NCI-H1105 (cell line): ENCODE data around the gene HABP2.

ENCODE experiments used
- DNase-seq: peaks from one replicate; lab custom pipeline; 2025; lab: John Stamatoyannopoulos, UW

Gene HABP2

DNA sequence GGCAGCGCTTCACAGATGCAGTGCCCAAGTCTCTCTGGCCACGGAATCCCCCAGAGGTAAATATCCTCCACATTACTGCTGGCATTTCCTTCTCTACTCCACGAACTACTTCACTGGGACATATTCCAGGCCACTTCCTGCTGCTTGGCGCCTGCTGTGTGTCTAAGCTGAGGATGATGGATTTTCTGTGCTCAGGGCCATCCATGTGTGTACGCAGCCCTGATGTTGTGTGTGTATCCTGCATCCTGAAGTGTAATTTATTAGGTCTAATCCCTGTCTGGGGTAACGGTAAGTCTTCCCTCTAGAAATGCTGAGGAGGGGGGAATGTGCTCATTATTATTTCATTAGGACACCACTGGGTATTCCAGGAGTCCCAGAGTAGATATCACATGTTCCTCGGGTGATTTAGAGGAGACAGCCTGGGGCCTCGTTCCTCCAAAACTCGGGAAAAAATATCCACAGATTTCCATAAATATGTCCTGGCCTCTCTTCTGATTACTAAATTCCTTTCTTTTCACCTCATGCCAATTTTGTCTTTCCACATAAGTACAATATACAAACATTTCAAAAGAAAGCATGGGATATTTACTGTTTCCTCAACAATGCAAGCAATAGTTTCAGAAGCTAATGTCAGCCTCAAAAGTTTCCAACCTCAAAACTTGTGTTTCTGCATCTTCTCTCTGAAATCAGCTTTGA lies 25.5 kb upstream of the HABP2 start:
- DNase-seq, result no peak

GRCh38 chr10:113528876-113529275 lies 24.0 kb upstream of the HABP2 start:
- DNase-seq, result no peak

DNA sequence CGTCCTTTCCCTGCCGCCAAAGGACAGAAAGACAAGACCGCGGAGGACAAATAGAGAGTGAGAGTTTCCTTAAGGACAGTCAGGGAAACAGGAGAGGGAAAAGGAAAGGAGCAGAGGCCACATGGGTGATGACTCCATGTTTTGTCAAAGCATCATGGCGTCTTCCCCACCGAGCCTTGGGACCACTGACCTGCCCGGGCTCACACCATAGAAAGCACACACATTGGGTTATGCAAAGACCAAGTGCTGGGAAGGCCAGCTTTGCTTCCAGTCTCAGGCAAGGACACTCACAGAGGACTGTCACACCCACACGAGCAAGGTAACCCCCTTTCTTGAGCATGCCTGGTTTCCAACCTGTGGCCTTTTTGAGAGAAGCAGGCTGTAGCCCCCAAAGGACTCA lies 23.3 kb upstream of the HABP2 start:
- DNase-seq, result no peak

DNA sequence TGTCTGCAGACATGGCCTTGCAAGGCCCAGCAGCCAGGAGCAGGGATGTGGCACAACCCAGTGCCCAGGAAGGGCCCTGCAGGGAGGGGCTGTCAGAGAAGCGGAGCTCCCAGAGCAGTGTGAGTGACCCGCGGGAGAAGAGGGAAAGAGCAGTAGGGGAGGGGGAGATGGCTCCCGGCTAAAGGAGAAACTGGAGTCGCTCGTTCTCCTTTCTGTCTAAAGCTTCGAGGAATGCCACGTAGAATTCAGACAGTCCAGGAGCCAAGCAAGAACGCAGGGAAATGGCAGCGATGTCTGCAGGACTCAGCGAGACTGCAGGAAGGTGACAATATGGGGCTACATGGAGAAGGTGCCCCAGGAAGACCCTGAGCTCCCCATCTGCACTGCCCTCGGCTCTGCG lies 22.4 kb upstream of the HABP2 start:
- DNase-seq, result no peak

GRCh38 chr10:113532724-113533123 lies 20.1 kb upstream of the HABP2 start:
- DNase-seq, result no peak

- DNase-seq, result no peak
These were observed 19.1 kb upstream of the HABP2 start for GRCh38 chr10:113533801-113534200.

DNA sequence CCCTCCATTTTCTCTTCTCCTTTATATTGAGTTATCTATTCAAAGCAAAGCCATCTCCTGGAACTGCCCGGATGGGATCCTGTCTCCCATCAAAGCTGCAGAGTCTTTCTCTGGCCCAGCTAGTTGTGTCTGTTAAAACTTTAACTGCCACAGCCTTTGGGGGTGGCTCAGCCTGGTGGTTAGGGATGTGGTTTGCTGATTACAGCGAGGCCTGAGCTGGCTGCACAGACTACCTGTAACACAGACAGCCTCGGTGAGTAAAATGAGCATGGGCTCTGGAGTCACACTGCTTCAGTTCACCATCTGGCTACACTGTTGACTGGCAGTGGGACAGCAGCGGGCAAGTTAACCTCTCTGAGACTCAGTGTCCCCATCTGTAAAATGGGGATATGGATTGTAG lies 18.4 kb upstream of the HABP2 start:
- no peak for DNase-seq

DNA sequence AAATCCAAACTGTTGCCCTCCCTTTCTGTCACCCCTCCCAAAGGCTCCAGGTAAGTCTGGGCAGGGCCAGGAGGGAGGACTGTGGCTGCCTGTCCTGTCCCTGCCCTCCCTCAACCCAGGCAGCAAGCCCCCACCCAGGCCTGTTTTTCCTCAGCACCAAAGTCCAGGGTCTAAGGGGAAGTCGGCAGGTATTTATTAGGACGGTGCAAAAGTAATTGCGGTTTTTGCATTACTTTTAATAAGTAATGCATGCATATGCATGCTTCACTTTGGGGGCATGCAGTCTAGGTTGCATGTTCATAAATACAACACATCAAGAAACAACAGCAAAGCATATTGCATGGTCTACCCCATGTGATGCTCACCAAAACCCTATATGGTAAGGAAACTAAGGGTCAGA lies 15.2 kb upstream of the HABP2 start:
- DNase-seq, result no peak

DNA sequence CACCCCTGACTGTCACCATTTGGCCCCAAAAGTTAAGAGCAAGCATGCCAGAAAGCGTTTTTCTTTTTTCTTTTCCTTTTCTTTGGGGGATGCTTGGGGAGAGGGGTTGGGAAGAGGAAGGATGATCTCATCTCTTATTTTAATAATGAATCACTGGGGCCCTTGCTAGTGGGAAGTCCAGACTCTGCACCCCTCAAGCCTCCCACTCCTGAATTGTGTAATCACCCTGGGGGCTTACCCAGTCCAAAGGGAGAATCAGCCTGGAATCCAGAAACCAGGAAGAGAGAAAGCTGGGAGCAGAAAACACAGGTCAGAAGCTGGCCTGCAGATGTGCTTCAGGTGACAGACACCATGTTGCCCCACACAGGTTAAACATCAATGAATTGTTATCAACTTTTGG lies 14.7 kb upstream of the HABP2 start:
- no peak for DNase-seq

GRCh38 chr10:113539789-113540188 lies 13.1 kb upstream of the HABP2 start:
- no peak for DNase-seq

GRCh38 chr10:113540845-113541548 lies 11.9 kb upstream of the HABP2 start:
- no peak for DNase-seq

- no peak for DNase-seq
These were observed 11.3 kb upstream of the HABP2 start for GRCh38 chr10:113541549-113541927.

- DNase-seq, result no peak
These were observed 9.5 kb upstream of the HABP2 start for GRCh38 chr10:113543107-113543955.

GRCh38 chr10:113544392-113544791 lies 8.5 kb upstream of the HABP2 start:
- DNase-seq, result no peak

GRCh38 chr10:113547426-113547825 lies 5.4 kb upstream of the HABP2 start:
- no peak for DNase-seq

DNA sequence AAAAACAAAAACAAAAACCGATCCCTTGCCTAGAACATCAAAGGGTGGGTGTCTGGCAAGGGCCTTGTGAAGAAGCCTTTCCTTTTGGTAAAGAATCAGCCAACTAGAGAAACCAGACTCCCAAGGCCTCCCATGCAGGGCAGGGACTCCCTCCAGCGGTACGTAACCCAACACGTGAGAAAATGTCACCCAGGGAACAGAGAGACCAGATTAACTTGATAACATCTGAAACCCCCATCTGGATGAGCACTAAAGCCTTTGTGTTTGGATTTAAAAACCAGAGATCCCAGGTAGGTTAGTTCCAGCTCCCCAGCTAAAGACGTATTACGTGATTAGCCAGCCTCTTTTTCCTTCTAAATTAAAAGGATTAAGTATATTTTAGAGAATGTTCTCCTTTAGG lies 3.0 kb upstream of the HABP2 start:
- DNase-seq, result no peak

DNA sequence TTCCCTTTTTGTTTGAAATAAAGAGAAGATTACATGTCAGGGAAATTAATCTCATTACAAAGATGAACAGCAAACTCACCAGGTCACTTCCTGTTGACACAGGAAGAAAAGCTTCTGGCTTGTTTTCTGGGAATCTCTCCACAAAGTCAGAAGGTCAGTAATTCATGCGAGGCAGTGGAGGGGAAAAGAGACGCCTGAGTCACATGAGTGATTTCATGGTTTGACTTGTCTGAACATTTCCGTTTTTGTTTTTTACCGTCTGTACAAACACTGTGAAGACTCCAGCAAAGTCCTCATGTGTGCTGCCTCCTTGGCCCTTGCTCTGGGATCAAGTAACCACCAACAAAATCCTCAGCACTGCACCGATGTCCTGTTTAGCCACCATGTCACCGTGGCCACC lies 2.5 kb upstream of the HABP2 start:
- no peak for DNase-seq

DNA sequence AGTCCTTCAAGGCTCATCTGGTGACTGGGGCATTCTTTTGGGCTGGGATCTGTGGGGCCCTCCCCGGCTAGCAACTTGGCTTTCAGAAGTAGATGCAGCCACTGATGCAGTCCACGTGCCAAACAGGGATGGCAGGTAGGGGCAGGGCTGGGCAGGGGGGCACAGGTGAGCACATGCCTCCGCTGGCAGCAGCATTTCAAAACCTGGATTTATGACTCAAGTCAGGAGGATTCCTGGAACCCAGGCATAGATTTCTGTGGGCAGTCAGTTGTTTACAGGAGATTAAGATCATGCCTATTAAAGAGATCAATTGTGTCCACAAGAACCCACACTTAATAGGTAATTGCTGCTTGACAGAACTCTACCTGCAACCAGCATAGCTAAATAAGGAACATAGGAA lies 839 bp upstream of the HABP2 start:
- DNase-seq, result no peak

DNA sequence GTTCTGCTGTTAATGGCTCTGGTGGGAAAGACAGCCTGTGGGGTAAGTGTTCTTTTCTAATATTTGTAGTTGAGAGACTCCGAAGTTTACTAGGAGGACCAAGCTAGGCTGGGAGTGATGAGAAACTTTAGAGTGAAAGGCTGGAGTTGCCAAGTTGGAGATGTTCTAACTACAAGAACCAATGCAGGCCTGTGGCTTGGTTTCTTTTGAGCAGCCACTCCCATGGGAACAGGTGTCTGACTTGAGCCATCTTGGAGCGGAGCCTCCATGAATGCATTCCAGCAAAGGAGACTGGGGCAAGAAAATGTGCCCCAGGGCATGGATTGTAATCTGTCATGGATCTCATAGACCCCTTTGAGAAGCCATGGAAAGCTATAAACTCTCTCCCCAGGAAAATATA lies 296 bp downstream of the HABP2 start:
- DNase-seq, result no peak

GRCh38 chr10:113554214-113554613 lies 1.4 kb downstream of the HABP2 start:
- DNase-seq, result no peak

GRCh38 chr10:113555245-113555644 lies 2.4 kb downstream of the HABP2 start:
- no peak for DNase-seq

DNA sequence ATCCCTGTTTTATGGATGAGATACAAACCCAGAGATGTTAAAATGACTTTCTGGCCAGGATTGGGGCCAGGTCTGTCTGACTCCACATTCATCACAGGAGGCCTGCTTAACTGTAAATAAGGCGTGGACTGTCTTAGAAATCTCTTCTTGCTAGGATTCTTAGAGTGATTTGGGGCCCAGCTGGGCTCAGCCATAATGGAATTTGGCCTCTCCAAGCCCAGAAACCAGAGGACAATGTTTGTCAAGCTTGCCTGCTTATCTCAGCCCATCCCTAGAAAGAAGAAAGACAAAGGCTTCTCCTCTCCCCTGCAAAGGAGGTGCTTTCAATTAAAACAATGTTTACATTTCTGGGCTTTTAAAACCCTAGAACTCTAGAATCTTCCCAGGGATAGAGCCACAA lies 2.9 kb downstream of the HABP2 start:
- no peak for DNase-seq

DNA sequence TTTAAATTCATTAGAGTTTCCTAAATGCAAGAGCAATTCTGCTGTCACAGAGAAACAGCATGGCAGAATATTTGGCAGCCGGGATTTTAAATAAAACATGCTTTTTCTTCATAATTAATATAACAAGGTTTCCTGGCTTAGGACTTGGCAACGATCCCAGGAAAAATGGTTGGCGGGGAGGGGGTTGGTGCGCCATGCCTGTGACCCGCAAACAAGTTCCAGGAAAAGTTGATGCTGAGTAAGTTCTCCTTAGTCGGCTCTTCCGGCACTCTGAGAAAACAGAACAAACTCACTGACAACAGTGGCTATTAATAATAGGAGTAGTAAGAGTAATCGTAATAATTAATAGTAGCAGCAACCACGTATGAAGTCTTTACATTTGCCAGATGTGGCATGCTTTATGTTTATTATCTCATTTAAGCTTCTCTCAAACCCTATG lies 4.6 kb downstream of the HABP2 start:
- no peak for DNase-seq
